ENCODE measurements around the gene AVL9.

DNA sequence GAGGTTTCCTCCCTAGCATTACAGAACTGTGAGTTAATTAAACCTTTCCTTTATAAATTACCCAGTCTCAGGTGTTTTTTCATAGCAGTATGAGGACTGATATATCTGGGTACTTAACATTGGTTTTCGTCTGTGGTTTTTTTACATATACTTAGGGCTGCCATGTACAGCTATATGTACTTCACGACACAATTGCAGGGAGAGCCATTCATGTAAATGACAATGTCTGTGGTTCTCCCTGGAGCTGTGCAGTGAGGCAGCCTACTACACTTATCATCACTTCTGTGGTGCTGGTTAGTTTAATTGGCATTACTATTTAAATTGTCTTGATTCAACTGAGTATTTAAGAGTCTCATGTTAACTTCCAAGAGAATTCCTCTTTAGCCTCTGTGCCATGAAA, 40.7 kb downstream of the AVL9 start:
- TF ChIP-seq, protein P1, sequence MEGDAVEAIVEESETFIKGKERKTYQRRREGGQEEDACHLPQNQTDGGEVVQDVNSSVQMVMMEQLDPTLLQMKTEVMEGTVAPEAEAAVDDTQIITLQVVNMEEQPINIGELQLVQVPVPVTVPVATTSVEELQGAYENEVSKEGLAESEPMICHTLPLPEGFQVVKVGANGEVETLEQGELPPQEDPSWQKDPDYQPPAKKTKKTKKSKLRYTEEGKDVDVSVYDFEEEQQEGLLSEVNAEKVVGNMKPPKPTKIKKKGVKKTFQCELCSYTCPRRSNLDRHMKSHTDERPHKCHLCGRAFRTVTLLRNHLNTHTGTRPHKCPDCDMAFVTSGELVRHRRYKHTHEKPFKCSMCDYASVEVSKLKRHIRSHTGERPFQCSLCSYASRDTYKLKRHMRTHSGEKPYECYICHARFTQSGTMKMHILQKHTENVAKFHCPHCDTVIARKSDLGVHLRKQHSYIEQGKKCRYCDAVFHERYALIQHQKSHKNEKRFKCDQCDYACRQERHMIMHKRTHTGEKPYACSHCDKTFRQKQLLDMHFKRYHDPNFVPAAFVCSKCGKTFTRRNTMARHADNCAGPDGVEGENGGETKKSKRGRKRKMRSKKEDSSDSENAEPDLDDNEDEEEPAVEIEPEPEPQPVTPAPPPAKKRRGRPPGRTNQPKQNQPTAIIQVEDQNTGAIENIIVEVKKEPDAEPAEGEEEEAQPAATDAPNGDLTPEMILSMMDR (IDR thresholded peaks at IDR 0.05; ENCODE audit: low read depth, low read length, poor library complexity, severe bottlenecking) = no peak
- no peak for TF ChIP-seq EZH2phosphoT487 (IDR thresholded peaks at IDR 0.05; ENCODE audit: borderline replicate concordance, low read length)

Measured in DOHH2 (cell line).